NCI-H2227 treated with DMSO at 0.1 percent for 48 hours (cell line): ENCODE data around the gene CAMKK1.
"Not testable (repeated sequence)": the region's sequence is repeated elsewhere in the genome, so short reads cannot be mapped to it uniquely, and the experiment has no call there.

Experiments
- DNase-seq: peaks from one replicate; lab custom pipeline; 2025; lab: John Stamatoyannopoulos, UW

CAMKK1 gene

GRCh38 chr17:3845621-3846436, 47.0 kb downstream of the CAMKK1 start, which contains the start of gene NCBP3:
Gene NCBP3, minus strand, starts transcription at chr17:3846246. Its CDS starts 23 bp downstream, at chr17:3846223.
- DNase-seq: peak; percentile 69

- DNase-seq: no peak
These were observed 47.6 kb downstream of the CAMKK1 start for GRCh38 chr17:3845291-3845620.

GRCh38 chr17:3844556-3844955, 48.3 kb downstream of the CAMKK1 start:
- DNase-seq: not testable (repeated sequence)

GRCh38 chr17:3843935-3844516, 48.8 kb downstream of the CAMKK1 start:
- no peak for DNase-seq

GRCh38 chr17:3838206-3838605, 54.6 kb downstream of the CAMKK1 start:
- no peak for DNase-seq

GRCh38 chr17:3836551-3836950, 56.3 kb downstream of the CAMKK1 start:
- no peak for DNase-seq

GRCh38 chr17:3835410-3836229, 57.2 kb downstream of the CAMKK1 start:
- no peak for DNase-seq

GRCh38 chr17:3834811-3835210, 58.0 kb downstream of the CAMKK1 start:
- DNase-seq: no peak

- no peak for DNase-seq
These were observed 64.0 kb downstream of the CAMKK1 start for GRCh38 chr17:3828852-3829232.

- DNase-seq: no peak
These were observed 64.6 kb downstream of the CAMKK1 start for GRCh38 chr17:3828151-3828851.

- DNase-seq: peak; percentile 1
These were observed 65.6 kb downstream of the CAMKK1 start for GRCh38 chr17:3827124-3827773.

GRCh38 chr17:3826191-3826590, 66.7 kb downstream of the CAMKK1 start:
- no peak for DNase-seq

GRCh38 chr17:3821101-3821500, 71.8 kb downstream of the CAMKK1 start:
- no peak for DNase-seq

- no peak for DNase-seq
These were observed 74.1 kb downstream of the CAMKK1 start for GRCh38 chr17:3818786-3819185.

- no peak for DNase-seq
These were observed 74.8 kb downstream of the CAMKK1 start for GRCh38 chr17:3817851-3818605.

- no peak for DNase-seq
These were observed 76.9 kb downstream of the CAMKK1 start for GRCh38 chr17:3815925-3816324.

GRCh38 chr17:3815122-3815521, 77.7 kb downstream of the CAMKK1 start:
- no peak for DNase-seq

- no peak for DNase-seq
These were observed 78.5 kb downstream of the CAMKK1 start for GRCh38 chr17:3814361-3814760.

- no peak for DNase-seq
These were observed 79.7 kb downstream of the CAMKK1 start for GRCh38 chr17:3813171-3813570.

- DNase-seq: no peak
These were observed 80.1 kb downstream of the CAMKK1 start for GRCh38 chr17:3812771-3813170.

GRCh38 chr17:3812284-3812683, 80.6 kb downstream of the CAMKK1 start:
- DNase-seq: no peak
